HepG2 (cell line): ENCODE measurements around the gene SLC4A11. TPM values are rescaled to one million over a fixed set of nuclear protein-coding genes. Genes with fewer than 3 reads are reported as not detected.

Experiments
- CREB1 ChIP-seq, 2 experiments: fragments of 450-650 bp in 1 of 2; IDR thresholded peaks; 2 replicates each; pipeline ENCODE4 v1.6.1; 2016 to 2017; ENCODE audit warnings: control low read depth in 1 of 2, mild to moderate bottlenecking in 1 of 2, missing compliant biosample characterization in 1 of 2, missing genetic modification characterization in 1 of 2
- FOXP1 ChIP-seq, 2 experiments: fragments of 450-650 bp in 1 of 2; IDR thresholded peaks; 2 replicates each; pipeline ENCODE4 v1.6.1; 2017 to 2018; ENCODE audit warnings: antibody characterized with exemption in 1 of 2
- GFI1 ChIP-seq: sonication (generic); formaldehyde crosslinking; IDR thresholded peaks from 2 replicates; pipeline ENCODE4 v1.5.0; 2020; ENCODE audit warnings: missing genetic modification reagents, mild to moderate bottlenecking, borderline replicate concordance
- HDAC6 ChIP-seq: fragments of 200-600 bp; sonication (generic); IDR thresholded peaks from 2 replicates; pipeline ENCODE4 v1.7.0; 2017; ENCODE audit warnings: mild to moderate bottlenecking, antibody characterized with exemption, low read length, low read depth
- HMG20B ChIP-seq: conservative IDR thresholded peaks from 2 replicates; pipeline ENCODE4 v1.6.1; 2016; ENCODE audit warnings: missing genetic modification reagents, missing compliant biosample characterization
- KDM6A ChIP-seq: IDR thresholded peaks from 2 replicates; pipeline ENCODE4 v1.6.1; 2016; ENCODE audit warnings: low read depth
- MTF1 ChIP-seq: sonication (generic); formaldehyde crosslinking; IDR thresholded peaks from 2 replicates; pipeline ENCODE4 v1.5.0; 2020; ENCODE audit warnings: missing genetic modification reagents
- NFAT5 ChIP-seq: sonication (generic); formaldehyde crosslinking; IDR thresholded peaks from 2 replicates; pipeline ENCODE4 v1.4.0; 2020; ENCODE audit warnings: missing genetic modification reagents
- NR2F1 ChIP-seq, 2 experiments: fragments of 450-650 bp in 1 of 2; formaldehyde crosslinking in 1 of 2; IDR thresholded peaks; 2 replicates each; pipeline versions ENCODE4 v1.5.0 to v1.6.1; 2016 to 2020; ENCODE audit warnings: mild to moderate bottlenecking in 1 of 2, missing compliant biosample characterization in 1 of 2, missing genetic modification reagents in 1 of 2, moderate library complexity in 1 of 2
- PCBP1 ChIP-seq: fragments of 200-400 bp; formaldehyde crosslinking; IDR thresholded peaks from 2 replicates; pipeline ENCODE4 v1.6.1; 2017; ENCODE audit warnings: mild to moderate bottlenecking, low read depth, low read length, borderline replicate concordance
- SRY ChIP-seq: sonication (generic); formaldehyde crosslinking; IDR thresholded peaks from 2 replicates; pipeline ENCODE4 v1.8.0; 2022; ENCODE audit warnings: mild to moderate bottlenecking, missing genetic modification reagents
- UBTF ChIP-seq: sonication (generic); formaldehyde crosslinking; IDR thresholded peaks from 2 replicates; pipeline ENCODE4 v1.4.0; 2020; ENCODE audit warnings: mild to moderate bottlenecking, missing genetic modification reagents
- ZFP41 ChIP-seq: sonication (generic); formaldehyde crosslinking; IDR thresholded peaks from 2 replicates; pipeline ENCODE4 v1.4.0; 2020; ENCODE audit warnings: mild to moderate bottlenecking, missing genetic modification reagents, borderline replicate concordance
- ZNF335 ChIP-seq: sonication (generic); formaldehyde crosslinking; IDR thresholded peaks from 2 replicates; pipeline ENCODE4 v1.4.0; 2020; ENCODE audit warnings: missing genetic modification reagents
- ZNF34 ChIP-seq: sonication (generic); formaldehyde crosslinking; IDR thresholded peaks from 2 replicates; pipeline ENCODE4 v1.4.0; 2020; ENCODE audit warnings: mild to moderate bottlenecking, missing genetic modification reagents, borderline replicate concordance
- ZNF383 ChIP-seq: sonication (generic); formaldehyde crosslinking; IDR thresholded peaks from 2 replicates; pipeline ENCODE4 v1.4.0; 2020; ENCODE audit warnings: missing genetic modification reagents, mild to moderate bottlenecking, borderline replicate concordance
- ZNF496 ChIP-seq: sonication (generic); formaldehyde crosslinking; IDR thresholded peaks from 2 replicates; pipeline ENCODE4 v1.8.1; 2023; ENCODE audit warnings: mild to moderate bottlenecking, moderate library complexity, missing genetic modification reagents; ENCODE audit not compliant: insufficient replicate concordance
- ZNF737 ChIP-seq: sonication (generic); formaldehyde crosslinking; IDR thresholded peaks from 2 replicates; pipeline ENCODE4 v1.5.0; 2020; ENCODE audit warnings: missing genetic modification reagents, mild to moderate bottlenecking, borderline replicate concordance
- ZNF749 ChIP-seq: sonication (generic); formaldehyde crosslinking; IDR thresholded peaks from 2 replicates; pipeline ENCODE4 v1.8.0; 2022; ENCODE audit warnings: mild to moderate bottlenecking, missing genetic modification reagents, moderate library complexity, borderline replicate concordance
- ZSCAN29 ChIP-seq: sonication (generic); formaldehyde crosslinking; conservative IDR thresholded peaks from 2 replicates; pipeline ENCODE4 v1.4.0; 2020; ENCODE audit warnings: mild to moderate bottlenecking, missing genetic modification reagents
- polyA plus RNA-seq, 8 experiments: library from polyadenylated mRNA; depleted of rRNA in 3 of 8; stranded (reverse) in 7 of 8; unstranded in 1 of 8; fragments of >200 nt; fragmentation: Illumina TruSeq in 4 of 8; extraction: Trizol in 4 of 8; gene quantifications; 2 replicates each; pipeline versions ENCODE4 v1.2.1 to v1.2.3, GENCODE V29; 2011 to 2016; ENCODE audit warnings: low read depth in 4 of 8, missing spikeins in 1 of 8, mixed read lengths in 1 of 8; ENCODE audit not compliant: insufficient read depth in 1 of 8
- total RNA-seq, 5 experiments: library from RNA; depleted of rRNA; stranded (reverse); fragments of >200 nt; fragmentation: Illumina TruSeq; extraction: Trizol; gene quantifications; 2 replicates each; pipeline ENCODE4 v1.2.3, GENCODE V29; 2016; ENCODE audit warnings: low read depth in 1 of 5

SLC4A11 gene
- total and polyA plus RNA-seq, 2 of the 13 experiments (the other 11 are each of a cell fraction or from before 2014, with no cell fraction given), result 3.9 to 27.0 TPM

- TF ChIP-seq NFAT5 (CRISPR knock-in tag) (no peak), KDM6A (CRISPR knock-in tag) (no peak), SRY (CRISPR knock-in tag) (0 out of 2 replicates have a peak, but pooled peaks have one; percentile 30), ZNF335 (CRISPR knock-in tag) (peak; percentile 49; the same call in 1 of the 2 replicates), GFI1 (CRISPR knock-in tag) (peak; percentile 32; the same call in 1 of the 2 replicates), PCBP1 (no peak), ZSCAN29 (no peak), ZNF737 (no peak), HMG20B (0 out of 2 replicates have a peak, but pooled peaks have one; percentile 20), HDAC6 (no peak), NR2F1 (CRISPR knock-in tag; IDR thresholded peaks at IDR 0.05) (0 out of 4 replicates have a peak, but pooled peaks of 1 of the 2 experiments have one; percentile 1), ZNF383 (CRISPR knock-in tag) (no peak), ZNF749 (peak; percentile 73; the same call in 1 of the 2 replicates), CREB1 (IDR thresholded peaks at IDR 0.05) (no peak), CREB1 (CRISPR knock-in tag; IDR thresholded peaks at IDR 0.05) (no peak), ZNF496 (no peak), ZNF34 (no peak), FOXP1 (IDR thresholded peaks at IDR 0.05) (no peak), FOXP1 (CRISPR knock-in tag; IDR thresholded peaks at IDR 0.05) (no peak), UBTF (CRISPR knock-in tag) (peak; percentile 43; the same call in 1 of the 2 replicates), MTF1 (CRISPR knock-in tag) (no peak), ZFP41 (CRISPR knock-in tag) (no peak)
These were observed 9.4 kb upstream of the SLC4A11 start (continued) for GRCh38 chr20:3248167-3248992.
